ENCODE results near the gene FNDC11. TPM values are rescaled to one million over a fixed set of nuclear protein-coding genes. Genes with fewer than 3 reads are reported as not detected.

The FNDC11 gene
- total RNA-seq, 1 experiment from 2014 or later, result 0.48 TPM

Other genes starting within 250 kb of the FNDC11 start
- not detected in 2 replicates for gene CHRNA4, start 192.8 kb upstream of the FNDC11 start, total RNA-seq (2014; rRNA removed; shearing (Covaris generic); ENCODE audit: low replicate concordance)
- gene KCNQ2, start 81.5 kb upstream of the FNDC11 start, total RNA-seq (2014; rRNA removed; shearing (Covaris generic); ENCODE audit: low replicate concordance), result not detected in 2 replicates
- gene EEF1A2, start 55.1 kb upstream of the FNDC11 start, total RNA-seq (2014; rRNA removed; shearing (Covaris generic); ENCODE audit: low replicate concordance), result 0.71 TPM in 1 of 2 replicates, not detected in the other
- 16.2 and 51.0 TPM in 2 replicates for gene PPDPF, start 33.4 kb upstream of the FNDC11 start, total RNA-seq (2014; rRNA removed; shearing (Covaris generic); ENCODE audit: low replicate concordance)
- 0.51 TPM in 1 of 2 replicates, not detected in the other for gene PTK6, start 16.8 kb upstream of the FNDC11 start, total RNA-seq (2014; rRNA removed; shearing (Covaris generic); ENCODE audit: low replicate concordance)
- not detected in 2 replicates for gene SRMS, start 6.4 kb upstream of the FNDC11 start, total RNA-seq (2014; rRNA removed; shearing (Covaris generic); ENCODE audit: low replicate concordance)
- gene HELZ2, start 20.1 kb downstream of the FNDC11 start, total RNA-seq (2014; rRNA removed; shearing (Covaris generic); ENCODE audit: low replicate concordance), result 15.4 and 15.8 TPM in 2 replicates
- 8.4 and 13.7 TPM in 2 replicates for gene GMEB2, start 72.9 kb downstream of the FNDC11 start, total RNA-seq (2014; rRNA removed; shearing (Covaris generic); ENCODE audit: low replicate concordance)
- 1.4 and 4.1 TPM in 2 replicates for gene STMN3, start 99.3 kb downstream of the FNDC11 start, total RNA-seq (2014; rRNA removed; shearing (Covaris generic); ENCODE audit: low replicate concordance)
- gene RTEL1, start 104.2 kb downstream of the FNDC11 start, total RNA-seq (2014; rRNA removed; shearing (Covaris generic); ENCODE audit: low replicate concordance), result 6.4 and 8.3 TPM in 2 replicates
- gene TNFRSF6B, start 142.5 kb downstream of the FNDC11 start, total RNA-seq (2014; rRNA removed; shearing (Covaris generic); ENCODE audit: low replicate concordance), result 2.5 and 4.6 TPM in 2 replicates
- 15.1 and 30.2 TPM in 2 replicates for gene ARFRP1, start 153.8 kb downstream of the FNDC11 start, total RNA-seq (2014; rRNA removed; shearing (Covaris generic); ENCODE audit: low replicate concordance)
- 12.2 and 33.6 TPM in 2 replicates for gene ZGPAT, start 153.9 kb downstream of the FNDC11 start, total RNA-seq (2014; rRNA removed; shearing (Covaris generic); ENCODE audit: low replicate concordance)
- 3.4 and 9.8 TPM in 2 replicates for gene LIME1, start 182.5 kb downstream of the FNDC11 start, total RNA-seq (2014; rRNA removed; shearing (Covaris generic); ENCODE audit: low replicate concordance)
- 18.6 and 37.9 TPM in 2 replicates for gene SLC2A4RG, start 185.6 kb downstream of the FNDC11 start, total RNA-seq (2014; rRNA removed; shearing (Covaris generic); ENCODE audit: low replicate concordance)

Data from Karpas-422 (cell line).